HCT116 (cell line): ENCODE measurements around the gene TNIP1.

Experiments used
- CTCF ChIP-seq, 3 experiments: fragments of 200-600 bp in 1 of 3; sonication (generic) in 1 of 3; IDR thresholded peaks in 2 of 3; conservative IDR thresholded peaks in 1 of 3; 2 replicates each; pipeline ENCODE4 v1.5.1; 2012 to 2017; ENCODE audit warnings: low read depth in 2 of 3, low read length in 2 of 3, antibody characterized with exemption in 1 of 3, borderline replicate concordance in 1 of 3, control low read depth in 1 of 3, mild to moderate bottlenecking in 1 of 3, mixed read lengths in 1 of 3, mixed run types in 1 of 3, moderate library complexity in 1 of 3; ENCODE audit not compliant: insufficient read depth in 1 of 3
- EZH2 ChIP-seq: fragments of 200-600 bp; sonication (generic); IDR thresholded peaks from 2 replicates; pipeline ENCODE4 v1.6.1; 2017; ENCODE audit warnings: antibody characterized with exemption, mixed run types
- POLR2A ChIP-seq: IDR thresholded peaks from 2 replicates; pipeline ENCODE4 v1.7.0; 2011; ENCODE audit warnings: borderline replicate concordance; ENCODE audit not compliant: insufficient read depth, insufficient read length; ENCODE audit errors: extremely low read depth
- TF ChIP-seq, protein P1 (sequence below): IDR thresholded peaks from 2 replicates; pipeline ENCODE4 v1.6.1; 2012

GRCh38 chr5:151018846-151019245 lies 62.0 kb downstream of the TNIP1 start:
- no peak for TF ChIP-seq EZH2
- TF ChIP-seq POLR2A, result no peak
- TF ChIP-seq CTCF (IDR thresholded peaks at IDR 0.05 in 2 of 3, conservative IDR thresholded peaks at IDR 0.05 in 1 of 3; ENCODE audit: borderline replicate concordance in 1 of 3, insufficient read depth in 1 of 3, low read depth in 2 of 3, low read length in 2 of 3), result no peak
- TF ChIP-seq, protein P1, sequence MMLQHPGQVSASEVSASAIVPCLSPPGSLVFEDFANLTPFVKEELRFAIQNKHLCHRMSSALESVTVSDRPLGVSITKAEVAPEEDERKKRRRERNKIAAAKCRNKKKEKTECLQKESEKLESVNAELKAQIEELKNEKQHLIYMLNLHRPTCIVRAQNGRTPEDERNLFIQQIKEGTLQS, result no peak
